NB4 (cell line): ENCODE measurements around the gene CHI3L1.

Experiments
- MAX ChIP-seq: IDR thresholded peaks from 2 replicates; pipeline ENCODE4 v1.6.1; 2011; ENCODE audit warnings: low read depth, low read length
- POLR2A ChIP-seq: IDR thresholded peaks from 2 replicates; pipeline ENCODE4 v1.6.1; 2011; ENCODE audit warnings: mild to moderate bottlenecking; ENCODE audit not compliant: insufficient read length; ENCODE audit errors: extremely low read depth
- TF ChIP-seq, protein P1 (sequence below): IDR thresholded peaks from one replicate; pipeline ENCODE4 v1.5.1; 2012; ENCODE audit warnings: low read depth, low read length

DNA sequence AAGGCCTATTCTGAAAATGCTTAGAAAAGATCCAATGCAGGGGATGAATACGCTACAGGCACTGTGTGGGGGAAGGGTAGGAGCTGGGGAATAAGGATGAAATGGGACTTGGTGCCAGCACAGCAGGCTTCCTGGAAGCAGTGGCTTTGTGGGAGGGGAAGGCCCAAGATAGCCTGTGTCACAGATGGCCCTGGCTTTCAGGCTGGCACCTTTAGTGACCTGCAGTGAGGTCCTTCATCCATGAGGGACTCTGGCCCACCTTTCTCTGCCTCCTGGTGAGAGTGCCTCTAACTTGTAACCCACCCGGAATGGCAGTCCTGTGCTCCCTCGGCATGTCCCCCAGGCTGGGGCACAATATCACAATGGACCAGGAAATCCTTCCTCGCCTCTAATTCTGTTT is 919 bp downstream of the CHI3L1 start:
- TF ChIP-seq, protein P1, sequence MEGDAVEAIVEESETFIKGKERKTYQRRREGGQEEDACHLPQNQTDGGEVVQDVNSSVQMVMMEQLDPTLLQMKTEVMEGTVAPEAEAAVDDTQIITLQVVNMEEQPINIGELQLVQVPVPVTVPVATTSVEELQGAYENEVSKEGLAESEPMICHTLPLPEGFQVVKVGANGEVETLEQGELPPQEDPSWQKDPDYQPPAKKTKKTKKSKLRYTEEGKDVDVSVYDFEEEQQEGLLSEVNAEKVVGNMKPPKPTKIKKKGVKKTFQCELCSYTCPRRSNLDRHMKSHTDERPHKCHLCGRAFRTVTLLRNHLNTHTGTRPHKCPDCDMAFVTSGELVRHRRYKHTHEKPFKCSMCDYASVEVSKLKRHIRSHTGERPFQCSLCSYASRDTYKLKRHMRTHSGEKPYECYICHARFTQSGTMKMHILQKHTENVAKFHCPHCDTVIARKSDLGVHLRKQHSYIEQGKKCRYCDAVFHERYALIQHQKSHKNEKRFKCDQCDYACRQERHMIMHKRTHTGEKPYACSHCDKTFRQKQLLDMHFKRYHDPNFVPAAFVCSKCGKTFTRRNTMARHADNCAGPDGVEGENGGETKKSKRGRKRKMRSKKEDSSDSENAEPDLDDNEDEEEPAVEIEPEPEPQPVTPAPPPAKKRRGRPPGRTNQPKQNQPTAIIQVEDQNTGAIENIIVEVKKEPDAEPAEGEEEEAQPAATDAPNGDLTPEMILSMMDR: no peak
- TF ChIP-seq POLR2A: no peak
- TF ChIP-seq MAX: no peak
